ENCODE results near the gene ZNF524.

DNA sequence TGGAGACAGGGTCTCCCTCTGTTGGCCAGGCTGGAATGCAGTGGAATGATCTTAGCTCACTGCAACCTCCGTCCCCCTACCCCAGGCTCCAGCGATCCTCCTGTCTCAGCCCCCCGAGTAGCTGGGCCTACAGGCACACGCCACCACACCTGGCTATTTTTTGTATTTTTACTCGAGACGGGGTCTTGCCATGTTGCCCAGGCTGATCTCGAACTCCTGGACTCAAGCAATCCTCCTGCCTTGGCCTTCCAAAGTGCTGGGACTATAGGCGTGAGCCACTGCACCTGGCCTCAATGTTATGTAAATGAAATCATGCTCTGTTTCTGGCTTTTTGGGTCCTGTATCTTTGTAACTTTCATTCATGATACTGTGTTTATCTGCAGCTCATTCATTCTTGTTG lies 11.3 kb upstream of the ZNF524 start:
- no peak for TF ChIP-seq POLR2AphosphoS5 (IDR thresholded peaks at IDR 0.05; ENCODE audit: low read depth, low read length)
- TF ChIP-seq POLR2A (IDR thresholded peaks at IDR 0.05; ENCODE audit: low read depth, low read length): no peak
- TF ChIP-seq SPI1 (IDR thresholded peaks at IDR 0.05; ENCODE audit: low read depth, low read length): no peak
- TF ChIP-seq TAF1 (IDR thresholded peaks at IDR 0.05; ENCODE audit: low read depth, low read length): no peak
